A673 (cell line): ENCODE results near the gene CYP46A1. TPM values are rescaled to one million over a fixed set of nuclear protein-coding genes. Genes with fewer than 3 reads are reported as not detected.

Experiments
- BruUV-seq: library from RNA; stranded (reverse); fragments of 400-500 nt; replicated peaks from 2 replicates; lab custom pipeline; 2021; lab: Mats Ljungman, UMichigan
- CTCF ChIA-PET: fragments of 300-600 bp; sonication (Branson Sonifier 250); formaldehyde crosslinking; loops from one replicate; lab custom pipeline; 2022; ENCODE audit warnings: antibody characterized with exemption; lab: Charles Lee
- POLR2A ChIA-PET: fragments of 300-600 bp; sonication (Branson Sonifier 250); formaldehyde crosslinking; loops from one replicate; lab custom pipeline; 2022; ENCODE audit warnings: antibody characterized with exemption; ENCODE audit not compliant: low non-redundant PET; lab: Charles Lee
- DNase-seq: peaks from one replicate; pipeline ENCODE4 v3.0.0-alpha.2; 2015; ENCODE audit warnings: low spot score
- H3K27ac ChIP-seq: fragments of 200-600 bp; sonication (generic); 2 replicates; pipeline ENCODE4 v1.5.1; 2016; ENCODE audit warnings: mixed run types, low read depth, mild to moderate bottlenecking, mixed read lengths, antibody characterized with exemption, low read length; ENCODE audit not compliant: poor library complexity, severe bottlenecking
- H3K27me3 ChIP-seq: fragments of 200-600 bp; sonication (generic); replicated peaks from 2 replicates; pipeline ENCODE4 v1.6.1; 2017; ENCODE audit warnings: mixed run types, low read depth, mild to moderate bottlenecking, mixed read lengths, antibody characterized with exemption, low read length; ENCODE audit not compliant: insufficient read depth, poor library complexity
- H3K36me3 ChIP-seq: fragments of 200-600 bp; sonication (generic); 2 replicates; pipeline ENCODE4 v1.6.1; 2016; ENCODE audit warnings: mixed run types, mild to moderate bottlenecking, mixed read lengths, antibody characterized with exemption, low read length; ENCODE audit not compliant: insufficient read depth, poor library complexity, severe bottlenecking
- H3K4me1 ChIP-seq: fragments of 200-600 bp; sonication (generic); 2 replicates; pipeline ENCODE4 v1.6.1; 2017; ENCODE audit warnings: mixed run types, mild to moderate bottlenecking, mixed read lengths, antibody characterized with exemption, low read length; ENCODE audit not compliant: insufficient read depth, poor library complexity, severe bottlenecking
- H3K4me3 ChIP-seq: fragments of 200-600 bp; sonication (generic); 2 replicates; pipeline ENCODE4 v1.5.1; 2016; ENCODE audit warnings: low read depth, mixed run types, mild to moderate bottlenecking, mixed read lengths, low read length; ENCODE audit not compliant: poor library complexity, severe bottlenecking
- H3K9me3 ChIP-seq: fragments of 200-600 bp; sonication (generic); 2 replicates; pipeline ENCODE4 v1.6.1; 2016; ENCODE audit warnings: mixed run types, low read depth, mild to moderate bottlenecking, mixed read lengths, antibody characterized with exemption, low read length; ENCODE audit not compliant: poor library complexity, severe bottlenecking
- CTCF ChIP-seq: fragments of 300-800, 200-600 bp; sonication (generic); conservative IDR thresholded peaks from 2 replicates; pipeline ENCODE4 v1.5.1; 2017; ENCODE audit warnings: low read depth, mild to moderate bottlenecking, antibody characterized with exemption, low read length, moderate library complexity, mixed read lengths
- EZH2 ChIP-seq: fragments of 200-600 bp; sonication (generic); IDR thresholded peaks from 2 replicates; pipeline ENCODE4 v1.6.1; 2017; ENCODE audit warnings: borderline replicate concordance, low read depth, mild to moderate bottlenecking, mixed read lengths, antibody characterized with exemption, low read length; ENCODE audit not compliant: poor library complexity, severe bottlenecking
- intact Hi-C: fragments of 100-400 bp; cut with micrococcal nuclease; formaldehyde crosslinking; loops from one replicate; pipeline ENCODE4 v1.10.0; 2022; ENCODE audit not compliant: unreplicated experiment
- total RNA-seq: library from RNA; stranded (reverse); gene quantifications from 2 replicates; pipeline ENCODE4 v1.2.3, GENCODE V29; 2021

CYP46A1 gene
- total RNA-seq, 1 experiment from 2014 or later = not detected

DNA sequence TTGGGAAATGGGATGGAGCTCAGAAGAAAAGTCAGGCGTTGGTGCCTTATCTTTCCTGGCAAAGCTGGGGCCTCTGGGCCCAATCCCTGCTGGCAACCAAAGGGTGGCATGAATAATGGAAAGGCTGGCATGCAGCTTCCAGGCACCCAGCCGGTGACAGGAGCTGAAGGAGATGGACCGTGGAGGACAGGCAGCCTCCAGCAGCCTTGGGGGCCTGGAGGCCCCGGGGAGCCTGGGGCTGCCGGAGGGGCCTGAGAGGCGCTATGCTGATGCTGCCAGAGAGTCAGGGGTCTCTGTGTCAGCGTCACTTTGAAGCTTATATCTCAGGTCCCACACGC lies 70.9 kb downstream of the CYP46A1 start:
- intact Hi-C loops = no loop called here

GRCh38 chr14:99755629-99756603 lies 71.8 kb downstream of the CYP46A1 start:
- intact Hi-C loops = no loop called here
- H3K4me1 ChIP-seq = peaks cover 14% of the 10 kb centered on the region
- POLR2A ChIA-PET = no interaction called here

More for the DNA sequence above, 70.9 kb downstream of the CYP46A1 start:
- Histone ChIP-seq H3K36me3 (no peaks in the 10 kb centered on the region), H3K4me3 (no peak overlapping the region), H3K9me3 (no peaks in the 10 kb centered on the region), H3K27ac (no peak overlapping the region), H3K27me3 (no peaks in the 10 kb centered on the region), H3K4me1 (peaks cover 14% of the 10 kb centered on the region)
- TF ChIP-seq EZH2 = no peak
- no peak for TF ChIP-seq CTCF
- DNase-seq = no peak
- BruUV-seq = no TSS peak
- ChIA-PET CTCF (no interaction called here), POLR2A (no interaction called here)

DNA sequence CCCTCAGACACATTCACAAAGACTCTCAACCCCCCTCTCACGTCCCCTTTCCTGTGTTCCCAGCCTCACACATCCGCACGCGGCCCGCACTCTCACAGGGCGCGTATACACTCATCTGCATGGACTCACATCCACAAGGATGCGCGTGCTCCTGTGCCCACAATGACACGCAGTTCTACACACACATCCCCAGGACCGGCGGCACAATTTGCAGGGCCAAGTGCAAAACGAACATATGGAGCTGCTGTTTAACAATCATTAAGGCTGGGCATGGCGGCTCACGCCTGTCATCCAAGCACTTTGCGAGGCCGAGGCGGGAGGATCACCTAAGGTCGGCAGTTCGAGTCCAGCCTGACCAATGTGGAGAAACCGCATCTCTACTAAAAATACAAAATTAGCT lies 72.7 kb downstream of the CYP46A1 start:
- Histone ChIP-seq H3K4me1 (peaks cover 14% of the 10 kb centered on the region), H3K36me3 (no peaks in the 10 kb centered on the region), H3K27me3 (no peaks in the 10 kb centered on the region), H3K9me3 (no peaks in the 10 kb centered on the region), H3K27ac (no peak overlapping the region), H3K4me3 (no peak overlapping the region)
- BruUV-seq = no TSS peak
- ChIA-PET CTCF (no interaction called here), POLR2A (no interaction called here)
- DNase-seq = no peak
- TF ChIP-seq CTCF (no peak), EZH2 (no peak)
- intact Hi-C loops = no loop called here

More at GRCh38 chr14:99755629-99756603, 71.8 kb downstream of the CYP46A1 start:
- no peak for DNase-seq
- TF ChIP-seq CTCF = no peak
- no peak for TF ChIP-seq EZH2
- BruUV-seq = no TSS peak
- Histone ChIP-seq H3K9me3 (no peaks in the 10 kb centered on the region), H3K4me3 (no peak overlapping the region), H3K27ac (no peak overlapping the region), H3K27me3 (no peaks in the 10 kb centered on the region), H3K36me3 (no peaks in the 10 kb centered on the region)
- CTCF ChIA-PET = no interaction called here
